H1 (cell line): ENCODE results near the gene ASS1. TPM values are rescaled to one million over a fixed set of nuclear protein-coding genes. Genes with fewer than 3 reads are reported as not detected.

Experiments used
- CHD7 ChIP-seq: fragments of 300-600 bp; sonication (generic); IDR thresholded peaks from 2 replicates; pipeline ENCODE4 v1.7.1; 2012; ENCODE audit warnings: low read length, moderate library complexity, mild to moderate bottlenecking, inconsistent platforms; ENCODE audit not compliant: insufficient replicate concordance
- EP300 ChIP-seq, 2 experiments: IDR thresholded peaks; 1 replicate in 1 of 2; 2 replicates in 1 of 2; pipeline ENCODE4 v1.6.1; 2011 to 2012; ENCODE audit warnings: low read depth in 2 of 2, low read length in 2 of 2, mild to moderate bottlenecking in 2 of 2, borderline replicate concordance in 1 of 2, inconsistent platforms in 1 of 2, moderate library complexity in 1 of 2
- GABPA ChIP-seq: IDR thresholded peaks from 2 replicates; pipeline ENCODE4 v1.6.1; 2011; ENCODE audit warnings: mild to moderate bottlenecking, low read length, moderate library complexity, borderline replicate concordance; ENCODE audit not compliant: insufficient read depth
- HDAC6 ChIP-seq: IDR thresholded peaks from one replicate; pipeline ENCODE4 v1.7.1; 2012; ENCODE audit warnings: low read depth, mild to moderate bottlenecking, inconsistent platforms, low read length, moderate library complexity
- KDM4A ChIP-seq: IDR thresholded peaks from one replicate; pipeline ENCODE4 v1.7.1; 2012; ENCODE audit warnings: low read depth, mild to moderate bottlenecking, moderate library complexity, low read length, inconsistent platforms; ENCODE audit not compliant: severe bottlenecking
- KDM5A ChIP-seq: fragments of 200-600 bp; IDR thresholded peaks from 2 replicates; pipeline ENCODE4 v1.7.1; 2012; ENCODE audit warnings: mild to moderate bottlenecking, low read length, inconsistent platforms, mixed read lengths
- RAD21 ChIP-seq, 2 experiments: IDR thresholded peaks in 1 of 2; conservative IDR thresholded peaks in 1 of 2; 2 replicates each; pipeline ENCODE4 v1.6.1; 2011; ENCODE audit warnings: low read depth in 2 of 2, low read length in 2 of 2, improper control_type of control experiment in 1 of 2, inconsistent platforms in 1 of 2, mild to moderate bottlenecking in 1 of 2, moderate library complexity in 1 of 2
- SIRT6 ChIP-seq: IDR thresholded peaks from one replicate; pipeline ENCODE4 v1.7.1; 2012; ENCODE audit warnings: low read length, inconsistent platforms
- SP4 ChIP-seq: IDR thresholded peaks from 2 replicates; pipeline ENCODE4 v1.6.1; 2012; ENCODE audit warnings: low read length, inconsistent platforms
- USF2 ChIP-seq: IDR thresholded peaks from 2 replicates; pipeline ENCODE4 v1.6.1; 2011; ENCODE audit warnings: low read length, improper control_type of control experiment
- polyA plus RNA-seq, 7 experiments: library from polyadenylated mRNA; depleted of rRNA in 3 of 7; stranded (reverse) in 5 of 7; unstranded in 2 of 7; fragments of >200 nt in 5 of 7; fragments of 200-250 nt in 2 of 7; gene quantifications; 1 replicate in 5 of 7; 2 replicates in 1 of 7; 4 replicates in 1 of 7; pipeline versions ENCODE4 v1.2.1 to v1.2.3, GENCODE V29; 2011 to 2013; ENCODE audit warnings: missing spikeins in 2 of 7, mixed read lengths in 2 of 7
- total RNA-seq: library from RNA; stranded (reverse); fragmentation: NEBNext Ultra II Directional; extraction: Animal tissue kit (Norgen Biotek cat#: 25700); gene quantifications from 2 replicates; pipeline ENCODE4 v1.2.1, GENCODE V29; 2021

The ASS1 gene
- total and polyA plus RNA-seq, 2 of the 8 experiments (the other 6 are each of a cell fraction or from before 2014, with no cell fraction given), result 108 to 296 TPM

- TF ChIP-seq CHD7, result no peak
- no peak for TF ChIP-seq EP300 (IDR thresholded peaks at IDR 0.05; ENCODE audit: borderline replicate concordance in 1 of 2, low read depth in 2 of 2, low read length in 2 of 2)
- no peak for TF ChIP-seq RAD21 (IDR thresholded peaks at IDR 0.05 in 1 of 2, conservative IDR thresholded peaks at IDR 0.05 in 1 of 2; ENCODE audit: low read depth in 2 of 2, low read length in 2 of 2)
- no peak for TF ChIP-seq KDM4A
- TF ChIP-seq KDM5A, result no peak
- no peak for TF ChIP-seq SIRT6
- no peak for TF ChIP-seq GABPA
- TF ChIP-seq HDAC6, result no peak
- no peak for TF ChIP-seq USF2
- TF ChIP-seq SP4, result no peak
Observed at GRCh38 chr9:130453487-130453886, 8.7 kb downstream of the ASS1 start (continued).
